ENCODE measurements around the gene ATP1A3.

DNA sequence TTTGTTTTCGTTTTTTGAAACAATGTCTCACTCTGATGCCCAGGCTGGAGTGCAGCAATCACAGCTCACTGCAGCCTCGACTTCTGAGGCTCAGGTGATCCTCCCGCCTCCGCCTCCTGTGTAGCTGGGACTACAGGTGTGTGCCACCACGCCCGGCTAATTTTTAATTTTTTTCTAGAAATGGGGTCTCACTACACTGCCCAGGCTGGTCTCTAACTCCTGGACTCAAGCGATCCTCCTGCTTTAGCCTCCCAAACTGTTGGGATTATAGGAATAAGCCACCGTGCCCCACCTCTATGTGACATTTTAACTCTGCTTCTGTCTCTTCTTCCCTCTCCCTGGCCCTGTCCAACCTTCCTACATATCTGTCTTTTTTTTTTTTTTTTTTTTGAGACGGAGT, 5.1 kb downstream of the ATP1A3 start:
- TF ChIP-seq GATA2 (IDR thresholded peaks at IDR 0.05; ENCODE audit: low read depth, low read length) (no peak), GATA3 (IDR thresholded peaks at IDR 0.05; ENCODE audit: low read depth, low read length) (no peak)

Data from SH-SY5Y (cell line).